Astrocyte of the spinal cord (primary cell): ENCODE data around the gene GCGR.

Experiments used
- DNase-seq: peaks from one replicate; pipeline ENCODE4 v3.0.0; 2011; ENCODE audit warnings: low read depth, low spot score
- H3K4me3 ChIP-seq: 2 replicates; pipeline ENCODE4 v1.5.1; 2011; ENCODE audit warnings: low read depth, mild to moderate bottlenecking, low read length, moderate library complexity
- in situ Hi-C: cut with HindIII; loops from 2 replicates; pipeline ENCODE4 v1.10.0; 2017; ENCODE audit warnings: low sequenced_read_pairs
- TF ChIP-seq, protein P1 (sequence below): IDR thresholded peaks from 2 replicates; pipeline ENCODE4 v1.5.1; 2012; ENCODE audit warnings: low read depth, mild to moderate bottlenecking, low read length, inconsistent platforms

GCGR gene

DNA sequence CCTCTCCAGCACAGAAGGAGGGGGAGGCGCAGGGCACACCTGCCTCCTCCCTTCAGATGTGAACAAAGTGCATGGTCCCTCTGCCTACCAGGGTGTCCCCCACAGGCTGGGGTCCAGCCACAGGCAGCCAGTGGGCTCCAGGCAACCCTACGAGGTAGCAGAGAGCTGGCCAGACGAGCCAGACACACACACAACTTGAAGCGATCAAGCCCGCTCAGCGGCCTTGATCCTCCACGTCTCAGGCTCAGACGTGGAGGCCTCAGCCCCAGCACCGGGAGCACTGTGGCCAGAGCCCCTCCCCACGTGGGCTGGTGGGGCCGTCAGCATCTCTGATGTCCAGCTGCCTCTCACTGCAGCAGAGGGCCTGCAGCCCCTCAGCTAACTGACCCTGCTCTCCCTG is 20.6 kb downstream of the GCGR start:
- in situ Hi-C loops: no loop called here
- H3K4me3 ChIP-seq: no peak overlapping the region
- no peak for DNase-seq
- TF ChIP-seq, protein P1, sequence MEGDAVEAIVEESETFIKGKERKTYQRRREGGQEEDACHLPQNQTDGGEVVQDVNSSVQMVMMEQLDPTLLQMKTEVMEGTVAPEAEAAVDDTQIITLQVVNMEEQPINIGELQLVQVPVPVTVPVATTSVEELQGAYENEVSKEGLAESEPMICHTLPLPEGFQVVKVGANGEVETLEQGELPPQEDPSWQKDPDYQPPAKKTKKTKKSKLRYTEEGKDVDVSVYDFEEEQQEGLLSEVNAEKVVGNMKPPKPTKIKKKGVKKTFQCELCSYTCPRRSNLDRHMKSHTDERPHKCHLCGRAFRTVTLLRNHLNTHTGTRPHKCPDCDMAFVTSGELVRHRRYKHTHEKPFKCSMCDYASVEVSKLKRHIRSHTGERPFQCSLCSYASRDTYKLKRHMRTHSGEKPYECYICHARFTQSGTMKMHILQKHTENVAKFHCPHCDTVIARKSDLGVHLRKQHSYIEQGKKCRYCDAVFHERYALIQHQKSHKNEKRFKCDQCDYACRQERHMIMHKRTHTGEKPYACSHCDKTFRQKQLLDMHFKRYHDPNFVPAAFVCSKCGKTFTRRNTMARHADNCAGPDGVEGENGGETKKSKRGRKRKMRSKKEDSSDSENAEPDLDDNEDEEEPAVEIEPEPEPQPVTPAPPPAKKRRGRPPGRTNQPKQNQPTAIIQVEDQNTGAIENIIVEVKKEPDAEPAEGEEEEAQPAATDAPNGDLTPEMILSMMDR: no peak

DNA sequence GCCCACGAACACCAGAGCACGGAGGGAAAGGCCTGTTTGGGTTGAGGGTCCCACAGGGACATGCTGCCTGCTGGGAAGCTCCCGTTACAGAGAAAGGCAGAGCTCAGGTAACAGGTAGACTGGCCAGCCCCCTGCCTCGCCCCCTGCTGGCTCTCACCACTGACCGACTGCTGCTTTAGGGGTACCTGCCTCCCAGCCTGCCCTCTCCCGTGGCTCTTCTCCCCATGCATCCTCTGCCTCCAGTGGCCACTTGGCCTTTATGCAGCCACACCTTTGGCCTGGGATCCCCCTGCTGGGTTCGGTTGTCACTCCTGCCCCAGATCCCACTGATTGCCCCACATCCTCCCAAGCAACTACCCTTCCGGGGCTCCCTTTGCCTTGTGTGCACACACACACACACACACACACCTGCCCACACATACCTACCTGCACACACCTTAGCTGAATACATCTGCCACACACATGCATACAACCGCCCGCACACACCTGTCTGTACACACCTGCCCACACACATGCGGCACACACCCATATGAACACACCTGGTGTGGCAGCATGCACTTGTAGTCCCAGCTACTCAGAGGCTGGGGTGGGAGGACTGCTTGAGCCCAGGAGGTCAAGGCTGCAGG is 22.0 kb downstream of the GCGR start:
- H3K4me3 ChIP-seq: no peak overlapping the region
- DNase-seq: no peak
- in situ Hi-C loops: no loop called here
- TF ChIP-seq, protein P1: no peak

DNA sequence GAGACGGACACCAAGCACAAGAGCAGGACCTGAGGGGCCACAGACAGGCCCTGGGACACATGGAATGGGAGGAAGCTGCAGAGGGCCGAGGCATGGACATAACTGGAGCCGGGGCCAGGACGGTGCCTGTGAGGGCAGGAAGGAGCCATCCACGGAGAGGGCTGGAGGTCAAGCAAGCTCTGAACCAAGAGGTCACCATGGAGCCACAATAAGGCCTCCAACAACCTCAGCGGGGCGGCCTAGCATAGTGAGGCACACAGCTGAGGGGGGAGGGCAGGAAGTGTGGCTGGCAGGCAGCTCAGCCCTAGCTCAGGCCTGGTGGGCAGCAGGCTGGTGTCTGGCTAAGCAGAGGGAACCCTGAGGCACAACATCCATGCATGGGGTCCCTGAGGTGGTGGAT is 24.7 kb downstream of the GCGR start:
- in situ Hi-C loops: no loop called here
- TF ChIP-seq, protein P1: no peak
- no peak for DNase-seq
- H3K4me3 ChIP-seq: no peak overlapping the region

DNA sequence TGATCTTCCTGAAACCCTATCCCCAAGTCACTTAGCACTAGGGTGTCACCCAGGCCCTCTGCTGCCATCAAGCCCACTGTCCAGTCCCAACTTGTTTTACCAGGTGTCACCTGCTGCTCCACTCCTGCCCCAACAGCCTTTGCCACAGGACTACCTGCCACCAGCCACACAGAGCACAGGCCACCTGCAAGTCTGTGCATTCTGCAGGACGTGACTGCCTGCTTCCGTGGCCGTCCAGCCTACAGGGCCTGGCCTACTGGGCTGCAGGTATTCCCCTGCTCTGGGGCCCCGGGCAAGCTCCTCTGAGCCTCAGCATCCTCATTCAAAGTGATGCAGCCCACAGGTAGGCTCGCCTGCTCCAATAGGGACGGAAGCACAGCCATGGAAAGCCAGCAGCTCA is 25.9 kb downstream of the GCGR start:
- H3K4me3 ChIP-seq: no peak overlapping the region
- in situ Hi-C loops: no loop called here
- TF ChIP-seq, protein P1: no peak

GRCh38 chr17:81831563-81831956 is 27.6 kb downstream of the GCGR start:
- in situ Hi-C loops: no loop called here
- DNase-seq: no peak
- TF ChIP-seq, protein P1: no peak
- no peak overlapping the region for H3K4me3 ChIP-seq

More for the DNA sequence above, 25.9 kb downstream of the GCGR start:
- no peak for DNase-seq

DNA sequence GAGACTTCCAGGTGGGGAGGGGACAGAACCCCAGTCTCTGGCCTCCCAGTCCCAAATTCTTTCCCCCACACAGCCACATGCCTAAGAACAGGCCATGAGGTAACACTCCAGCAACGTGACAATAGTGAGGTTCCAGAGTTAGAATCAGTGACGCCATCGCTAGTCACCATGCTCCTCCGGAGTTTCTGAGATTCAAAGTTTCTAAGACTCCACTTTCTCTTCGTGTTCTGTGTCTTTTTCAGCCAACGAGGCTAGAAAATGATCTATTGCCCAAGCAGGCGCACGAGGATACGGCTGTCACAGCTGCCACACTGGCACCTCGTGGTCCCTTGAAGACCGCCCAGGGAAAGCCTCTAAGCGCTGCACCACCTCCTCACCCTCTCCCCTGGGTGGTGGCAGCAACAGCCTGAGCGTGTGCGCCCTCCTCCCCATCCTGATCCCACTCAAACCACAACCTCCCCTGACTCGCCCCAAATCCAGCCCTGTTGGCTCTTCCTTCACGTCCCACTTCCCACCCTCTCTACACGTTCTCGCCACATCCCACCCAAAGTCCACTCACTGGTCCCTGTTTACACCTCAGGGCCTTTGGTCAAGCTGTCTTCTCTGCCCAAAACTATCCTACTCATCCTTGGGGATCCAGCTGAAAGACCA is 28.1 kb downstream of the GCGR start:
- TF ChIP-seq, protein P1: no peak
- DNase-seq: peak; percentile 12
- in situ Hi-C loops: no loop called here
- peak overlapping the region; percentile 76 for H3K4me3 ChIP-seq
